ENCODE results near the gene PMAIP1.
"Not testable (repeated sequence)": the region's sequence is repeated elsewhere in the genome, so short reads cannot be mapped to it uniquely, and the experiment has no call there.

PMAIP1 gene

GRCh38 chr18:59886399-59886798, 13.4 kb upstream of the PMAIP1 start:
- not testable (repeated sequence) for H3K4me3 ChIP-seq (replicated peaks; ENCODE audit: insufficient read depth, low read length); H3K27me3 ChIP-seq (ENCODE audit: insufficient read depth, poor library complexity, severe bottlenecking); DNase-seq (ENCODE audit: low read depth in 1 of 2, low spot score in 1 of 2)
- H3K27ac ChIP-seq (replicated peaks) = peak overlapping the region; percentile 18; the same call in 1 of the 2 replicates
- peak; percentile 83 for TF ChIP-seq SPI1 (IDR thresholded peaks at IDR 0.05; ENCODE audit: borderline replicate concordance, low read depth)

- H3K27ac ChIP-seq (replicated peaks) = no peak overlapping the region
- no peak for DNase-seq (ENCODE audit: low read depth in 1 of 2, low spot score in 1 of 2)
- no peak overlapping the region for H3K4me3 ChIP-seq (replicated peaks; ENCODE audit: insufficient read depth, low read length)
- TF ChIP-seq GABPA (IDR thresholded peaks at IDR 0.05; ENCODE audit: low read depth) = no peak
- H3K27me3 ChIP-seq (ENCODE audit: insufficient read depth, poor library complexity, severe bottlenecking) = no peaks in the 10 kb centered on the region
These were observed 7.7 kb upstream of the PMAIP1 start for GRCh38 chr18:59892123-59892522.

- Histone ChIP-seq H3K4me3 (replicated peaks; ENCODE audit: insufficient read depth, low read length) (no peak overlapping the region), H3K27me3 (ENCODE audit: insufficient read depth, poor library complexity, severe bottlenecking) (no peaks in the 10 kb centered on the region), H3K27ac (replicated peaks) (no peak overlapping the region)
- DNase-seq (ENCODE audit: low read depth in 1 of 2, low spot score in 1 of 2) = no peak
- TF ChIP-seq REST (IDR thresholded peaks at IDR 0.05; ENCODE audit: insufficient replicate concordance, low read depth) (no peak), GABPA (IDR thresholded peaks at IDR 0.05; ENCODE audit: low read depth) (no peak), SPI1 (IDR thresholded peaks at IDR 0.05; ENCODE audit: borderline replicate concordance, low read depth) (no peak), POLR2AphosphoS5 (IDR thresholded peaks at IDR 0.05; ENCODE audit: low read depth) (no peak), CTCF (IDR thresholded peaks at IDR 0.05; ENCODE audit: insufficient read depth, low read length) (no peak)
These were observed 5.8 kb upstream of the PMAIP1 start for GRCh38 chr18:59893971-59894370.

GRCh38 chr18:59897321-59897954, 2.4 kb upstream of the PMAIP1 start:
- no peak overlapping the region for H3K27ac ChIP-seq (replicated peaks)
- H3K27me3 ChIP-seq (ENCODE audit: insufficient read depth, poor library complexity, severe bottlenecking) = no peaks in the 10 kb centered on the region
- TF ChIP-seq GABPA (IDR thresholded peaks at IDR 0.05; ENCODE audit: low read depth) (no peak), POLR2AphosphoS5 (IDR thresholded peaks at IDR 0.05; ENCODE audit: low read depth) (no peak), REST (IDR thresholded peaks at IDR 0.05; ENCODE audit: insufficient replicate concordance, low read depth) (no peak), CTCF (IDR thresholded peaks at IDR 0.05; ENCODE audit: insufficient read depth, low read length) (no peak), SPI1 (IDR thresholded peaks at IDR 0.05; ENCODE audit: borderline replicate concordance, low read depth) (no peak)
- no peak for DNase-seq (ENCODE audit: low read depth in 1 of 2, low spot score in 1 of 2)
- H3K4me3 ChIP-seq (replicated peaks; ENCODE audit: insufficient read depth, low read length) = no peak overlapping the region

- DNase-seq (ENCODE audit: low read depth in 1 of 2, low spot score in 1 of 2) = no peak
- H3K27me3 ChIP-seq (ENCODE audit: insufficient read depth, poor library complexity, severe bottlenecking) = no peaks in the 10 kb centered on the region
- TF ChIP-seq CTCF (IDR thresholded peaks at IDR 0.05; ENCODE audit: insufficient read depth, low read length) (no peak), POLR2AphosphoS5 (IDR thresholded peaks at IDR 0.05; ENCODE audit: low read depth) (no peak), REST (IDR thresholded peaks at IDR 0.05; ENCODE audit: insufficient replicate concordance, low read depth) (no peak), GABPA (IDR thresholded peaks at IDR 0.05; ENCODE audit: low read depth) (no peak), SPI1 (IDR thresholded peaks at IDR 0.05; ENCODE audit: borderline replicate concordance, low read depth) (no peak)
- H3K27ac ChIP-seq (replicated peaks) = no peak overlapping the region
- no peak overlapping the region for H3K4me3 ChIP-seq (replicated peaks; ENCODE audit: insufficient read depth, low read length)
These were observed 1.7 kb upstream of the PMAIP1 start for GRCh38 chr18:59898093-59898492.
